Adrenal gland (tissue), 12 donors: ENCODE measurements around the gene KARS1. TPM values are rescaled to one million over a fixed set of nuclear protein-coding genes. Genes with fewer than 3 reads are reported as not detected.

Source experiments
- DNase-seq, 7 donors: peaks; one replicate each; pipeline ENCODE4 v3.0.0-alpha.2; 2019 to 2020
- H3K27ac ChIP-seq, 5 donors: fragments of 200-600 bp; sonication (generic) in 4 of 5; 1 replicate in 3 of 5; 2 replicates in 2 of 5; pipeline versions ENCODE4 v1.5.1 to v1.8.0; 2016 to 2020; ENCODE audit warnings: mild to moderate bottlenecking in 1 of 5
- H3K27me3 ChIP-seq: fragments of 200-600 bp; 2 replicates; pipeline ENCODE4 v1.8.0; 2021
- H3K36me3 ChIP-seq, 2 donors: fragments of 200-600 bp; replicated peaks in 1 of 2; 1 replicate in 1 of 2; 2 replicates in 1 of 2; pipeline versions ENCODE4 v1.5.1 to v1.8.0; 2018 to 2022
- H3K4me1 ChIP-seq, 2 donors: fragments of 200-600 bp; replicated peaks in 1 of 2; 1 replicate in 1 of 2; 2 replicates in 1 of 2; pipeline versions ENCODE4 v1.5.1 to v1.8.0; 2018 to 2021
- H3K4me3 ChIP-seq, 4 donors: fragments of 200-600 bp; sonication (generic) in 3 of 4; one replicate each; pipeline ENCODE4 v1.5.1; 2016 to 2018
- H3K9me3 ChIP-seq, 3 donors: fragments of 200-600 bp; sonication (generic) in 1 of 3; replicated peaks in 1 of 3; 1 replicate in 2 of 3; 2 replicates in 1 of 3; pipeline versions ENCODE4 v1.5.1 to v1.8.0; 2016 to 2021
- CTCF ChIP-seq, 6 experiments: fragments of 450-650 bp in 4 of 6; fragments of 200-600 bp in 2 of 6; sonication (generic) in 1 of 6; IDR thresholded peaks; 1 replicate in 5 of 6; 2 replicates in 1 of 6; pipeline versions ENCODE4 v1.5.1 to v1.8.0; 2016 to 2021; ENCODE audit warnings: antibody characterized with exemption in 6 of 6, mild to moderate bottlenecking in 2 of 6, moderate library complexity in 1 of 6
- POLR2A ChIP-seq, 2 donors: fragments of 450-650 bp; IDR thresholded peaks; one replicate each; pipeline ENCODE4 v1.6.1; 2017; ENCODE audit warnings: antibody characterized with exemption in 2 of 2, mild to moderate bottlenecking in 2 of 2, moderate library complexity in 1 of 2
- WGBS, 4 donors: extraction: QIAGEN DNeasy Blood & Tissue Kit in 2 of 4; methylation state at CpG; one replicate each; pipeline versions ENCODE4 v1.1.5 to v1.1.7; 2013 to 2017; 5-methylcytosine and 5-hydroxymethylcytosine counted together
- intact Hi-C, 2 donors: fragments of 100-400 bp; cut with DNase I; formaldehyde crosslinking; loops; one replicate each; pipeline versions ENCODE4 v1.14.1 to v1.15.0; 2022 to 2023
- polyA plus RNA-seq, 3 donors: library from polyadenylated mRNA; stranded (reverse); fragments of 200-250 nt in 2 of 3; fragments of 350-450 nt in 1 of 3; fragmentation: Illumina TruSeq in 1 of 3; extraction: RNeasy Lipid Tissue Mini Kit (QIAGEN cat#74804) in 1 of 3; gene quantifications; one replicate each; pipeline ENCODE4 v1.2.3, GENCODE V29; 2013 to 2014
- total RNA-seq, 9 donors: library from RNA; depleted of rRNA in 4 of 9; stranded (reverse); fragments of >200 nt in 4 of 9; fragments of 120-200 nt in 1 of 9; fragmentation: NEBNext Ultra II Directional in 1 of 9; extraction: Animal tissue kit (Norgen Biotek cat#: 25700) in 1 of 9; gene quantifications; one replicate each; pipeline versions ENCODE4 v1.1.0 to v1.2.4, GENCODE V29; 2013 to 2023
- donor health status: healthy with polysubstance abuse.
- donor health status: Bipolar disorder and iron deficiency.
- donor health status: DM: yes; HTN: yes; CAD: no.
- donor health status: DM: no; HTN: no; CAD: no.
- donor health status: DM: no; HTN: no; CAD: no.
- donor health status: DM: yes; HTN: yes; CAD: no.

KARS1 gene
- total and polyA plus RNA-seq, 12 donors, result 48.4 to 156 (median 78.3) TPM

- no peak for TF ChIP-seq POLR2A (IDR thresholded peaks at IDR 0.05)
- no peak for TF ChIP-seq CTCF (IDR thresholded peaks at IDR 0.05)
- DNase-seq, result no peak
- Histone ChIP-seq H3K4me1 (no peaks in the 10 kb centered on the region), H3K36me3 (no peaks in the 10 kb centered on the region), H3K27ac (no peak overlapping the region), H3K27me3 (no peaks in the 10 kb centered on the region), H3K9me3 (no peaks in the 10 kb centered on the region), H3K4me3 (no peak overlapping the region)
- intact Hi-C loops, result no loop called here
Observed at GRCh38 chr16:75687361-75687760, 39.9 kb upstream of the KARS1 start.

- no peaks in the 10 kb centered on the region for H3K27me3 ChIP-seq
- intact Hi-C loops, result no loop called here
- 82 to 89% (median 85%) methylated on average over 14 of the region's 14 CpGs for WGBS, 4 donors
- no peaks in the 10 kb centered on the region for H3K4me1 ChIP-seq
- H3K36me3 ChIP-seq, result no peaks in the 10 kb centered on the region
- H3K27ac ChIP-seq, result no peak overlapping the region
- TF ChIP-seq CTCF (IDR thresholded peaks at IDR 0.05) (no peak), POLR2A (IDR thresholded peaks at IDR 0.05) (no peak)
- no peak for DNase-seq
- no peak overlapping the region for H3K4me3 ChIP-seq
- H3K9me3 ChIP-seq, result no peaks in the 10 kb centered on the region
Observed at GRCh38 chr16:75682308-75682707, 34.8 kb upstream of the KARS1 start.

- intact Hi-C loops, result no loop called here
- no peaks in the 10 kb centered on the region for H3K4me1 ChIP-seq
- no peak overlapping the region for H3K4me3 ChIP-seq
- no peaks in the 10 kb centered on the region for H3K27me3 ChIP-seq
- H3K36me3 ChIP-seq, result no peaks in the 10 kb centered on the region
- no peaks in the 10 kb centered on the region for H3K9me3 ChIP-seq
- 81 to 88% (median 82%) methylated on average over 5 of the region's 5 CpGs for WGBS, 4 donors
- TF ChIP-seq CTCF (IDR thresholded peaks at IDR 0.05), result no peak
- TF ChIP-seq POLR2A (IDR thresholded peaks at IDR 0.05), result no peak
- DNase-seq, result no peak
- no peak overlapping the region for H3K27ac ChIP-seq
Observed at GRCh38 chr16:75679366-75679765, 31.9 kb upstream of the KARS1 start.

- WGBS, 4 donors, result 82 to 94% (median 88%) methylated on average over 4 of the region's 4 CpGs
- intact Hi-C loops, result no loop called here
Observed at GRCh38 chr16:75676909-75677308, 29.4 kb upstream of the KARS1 start, which contains the start of gene CPHXL2. Gene CPHXL2, minus strand, starts transcription at chr16:75677009. Its CDS starts 10 bp downstream, at chr16:75676999.

More at GRCh38 chr16:75676909-75677308, 29.4 kb upstream of the KARS1 start, which contains the start of gene CPHXL2:
- no peak for DNase-seq
- no peak within 1 kb of the TSS for H3K4me3 ChIP-seq
- no peak within 1 kb of the TSS for H3K27ac ChIP-seq
- H3K36me3 ChIP-seq, result no peaks in the 10 kb centered on the region
- H3K9me3 ChIP-seq, result no peaks in the 10 kb centered on the region
- no peaks in the 10 kb centered on the region for H3K27me3 ChIP-seq
- TF ChIP-seq CTCF (IDR thresholded peaks at IDR 0.05) (no peak), POLR2A (IDR thresholded peaks at IDR 0.05) (no peak)
- H3K4me1 ChIP-seq, result no peaks in the 10 kb centered on the region
